Nephron (organoid): ENCODE results near the gene DACH1.
A peak's percentile ranks its signal among the peaks of the same experiment; 100 is the strongest.

ENCODE experiments used
- H3K27ac Mint-ChIP-seq, 3 experiments: 2 replicates each; pipeline ENCODE4 v1.8.0; 2020; ENCODE audit warnings: mixed read lengths in 3 of 3, mild to moderate bottlenecking in 2 of 3, moderate library complexity in 1 of 3
- H3K27me3 Mint-ChIP-seq: 2 replicates; pipeline ENCODE4 v1.8.0; 2021; ENCODE audit warnings: low read depth, mild to moderate bottlenecking, moderate library complexity, mixed read lengths
- H3K36me3 Mint-ChIP-seq: 2 replicates; pipeline ENCODE4 v1.8.0; 2020; ENCODE audit warnings: low read depth, mixed read lengths
- H3K4me1 Mint-ChIP-seq: 2 replicates; pipeline ENCODE4 v1.8.0; 2020; ENCODE audit warnings: mixed read lengths
- H3K4me3 Mint-ChIP-seq, 3 experiments: 2 replicates each; pipeline ENCODE4 v1.8.0; 2020; ENCODE audit warnings: mild to moderate bottlenecking in 3 of 3, mixed read lengths in 3 of 3, moderate library complexity in 2 of 3
- H3K9me3 Mint-ChIP-seq: 2 replicates; pipeline ENCODE4 v1.8.0; 2020; ENCODE audit warnings: mixed read lengths
- CTCF ChIP-seq, 3 experiments: fragments of 200-600 bp; sonication (generic); IDR thresholded peaks; one replicate each; pipeline ENCODE4 v1.5.0; 2021; ENCODE audit warnings: antibody characterized with exemption in 3 of 3; ENCODE audit not compliant: unreplicated experiment in 3 of 3

DACH1 gene

DNA sequence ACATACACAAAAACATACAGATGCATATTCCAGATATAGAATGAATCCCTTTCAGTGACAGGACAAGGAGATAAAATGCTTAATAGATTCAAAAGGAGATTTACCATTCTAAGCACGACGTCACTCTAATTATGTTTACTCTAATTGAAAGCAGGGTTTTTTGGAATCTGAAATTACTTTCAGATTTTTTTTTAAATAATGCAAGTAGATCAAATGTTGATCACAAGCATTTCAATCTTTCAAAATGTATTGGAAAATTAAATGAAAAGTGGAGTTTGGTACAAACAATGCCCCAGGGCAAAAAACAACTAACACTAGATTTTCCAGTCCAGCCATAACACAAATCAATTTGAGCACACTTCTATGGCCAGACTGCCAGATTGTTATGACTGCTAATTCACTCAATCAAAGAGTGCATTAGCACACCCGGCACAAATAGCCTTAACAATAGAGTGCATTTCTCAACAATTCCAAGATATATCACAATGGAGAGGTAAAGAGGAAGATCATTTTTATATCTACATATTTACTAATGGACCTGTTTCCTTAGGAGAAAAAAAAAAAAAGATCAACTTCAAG, 4.3 kb upstream of the DACH1 start:
- Mint-ChIP-seq H3K9me3 (no peaks in the 10 kb centered on the region), H3K4me1 (peaks cover 25% of the 10 kb centered on the region), H3K27me3 (peaks cover 18% of the 10 kb centered on the region), H3K27ac (no peak overlapping the region), H3K36me3 (no peaks in the 10 kb centered on the region), H3K4me3 (no peak overlapping the region)
- TF ChIP-seq CTCF (IDR thresholded peaks at IDR 0.05; ENCODE audit: unreplicated experiment in 3 of 3), result no peak

DNA sequence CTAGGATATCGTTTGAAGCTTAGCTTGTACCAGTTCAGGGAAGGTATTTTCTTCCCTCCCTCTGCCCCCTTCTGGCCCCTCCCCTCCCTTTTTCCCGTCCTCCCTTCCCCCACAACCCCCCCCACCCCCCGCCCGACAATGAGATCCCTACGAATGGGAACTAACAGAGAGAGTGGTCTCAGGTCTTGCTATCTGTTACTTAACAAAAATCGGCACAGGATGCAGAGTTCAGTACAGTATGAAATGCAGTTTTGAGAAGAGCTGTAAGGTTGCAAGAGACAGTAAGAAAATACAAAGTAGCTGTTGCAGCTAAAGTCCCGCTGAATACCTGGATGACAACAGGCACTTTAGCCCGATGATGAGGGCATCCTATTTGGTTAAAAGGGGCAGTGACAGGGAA, 3.1 kb upstream of the DACH1 start:
- Mint-ChIP-seq H3K27me3 (peaks cover 18% of the 10 kb centered on the region), H3K4me3 (peak overlapping the region; percentile 30 to 100 (median 30)), H3K27ac (peak overlapping the region in 1 of 3 experiments; percentile 4), H3K4me1 (peaks cover 25% of the 10 kb centered on the region), H3K36me3 (no peaks in the 10 kb centered on the region), H3K9me3 (no peaks in the 10 kb centered on the region)
- TF ChIP-seq CTCF (IDR thresholded peaks at IDR 0.05; ENCODE audit: unreplicated experiment in 3 of 3), result no peak

GRCh38 chr13:71869274-71869673, 2.3 kb upstream of the DACH1 start:
- Mint-ChIP-seq H3K4me3 (peak overlapping the region; percentile 43 to 100 (median 46)), H3K36me3 (no peaks in the 10 kb centered on the region), H3K9me3 (no peaks in the 10 kb centered on the region), H3K27ac (peak overlapping the region in 2 of 3 experiments; percentile 4 to 34), H3K27me3 (peaks cover 26% of the 10 kb centered on the region), H3K4me1 (peaks cover 19% of the 10 kb centered on the region)
- TF ChIP-seq CTCF (IDR thresholded peaks at IDR 0.05; ENCODE audit: unreplicated experiment in 3 of 3), result no peak

DNA sequence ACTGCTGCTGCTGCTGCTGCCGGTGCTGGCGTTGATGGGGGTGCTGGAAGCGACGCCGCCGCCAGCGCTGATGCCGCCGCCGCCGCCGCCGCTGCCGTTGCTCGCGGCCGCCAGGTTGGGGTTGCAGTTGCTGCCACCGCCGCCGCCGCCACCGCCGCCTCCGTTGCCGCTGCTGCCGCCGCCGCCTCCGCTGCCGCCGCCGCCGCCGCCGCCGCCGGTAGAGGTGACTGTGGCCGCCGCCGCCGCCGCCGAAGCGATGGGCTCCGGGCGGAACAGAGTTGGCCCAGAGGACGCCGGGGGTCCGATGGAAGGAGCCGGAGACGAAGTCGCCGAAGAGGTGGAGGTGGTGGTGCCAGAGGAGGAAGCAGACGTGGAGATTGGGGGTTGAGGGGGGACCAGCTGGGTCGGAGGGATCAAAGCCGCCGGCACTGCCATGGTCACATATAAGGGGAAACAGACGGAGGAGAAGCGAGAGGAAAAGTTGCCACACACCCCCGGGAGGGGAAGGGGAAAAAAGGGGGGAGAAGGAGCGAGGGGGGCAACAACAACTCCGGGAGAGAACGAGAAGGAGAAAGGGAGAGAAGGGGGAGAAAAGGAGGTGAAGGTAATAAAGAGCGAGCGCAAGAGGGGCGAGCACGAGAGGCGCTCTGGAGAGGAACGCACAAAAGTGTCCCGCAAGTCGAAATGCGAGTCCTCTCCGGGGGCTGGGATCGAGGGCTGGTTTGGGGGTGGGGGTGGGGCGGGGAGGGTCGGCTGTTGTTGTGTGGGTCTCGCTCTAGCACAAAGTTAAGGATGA, 471 bp downstream of the DACH1 start:
- no peak for TF ChIP-seq CTCF (IDR thresholded peaks at IDR 0.05; ENCODE audit: unreplicated experiment in 3 of 3)
- peaks cover 26% of the 10 kb centered on the region for H3K27me3 Mint-ChIP-seq
- no peaks in the 10 kb centered on the region for H3K9me3 Mint-ChIP-seq

GRCh38 chr13:71865874-71866334, 1.1 kb downstream of the DACH1 start:
- peaks cover 17% of the 10 kb centered on the region for H3K4me1 Mint-ChIP-seq
- peaks cover 5% of the 10 kb centered on the region for H3K36me3 Mint-ChIP-seq
- peaks cover 26% of the 10 kb centered on the region for H3K27me3 Mint-ChIP-seq
- H3K9me3 Mint-ChIP-seq, result no peaks in the 10 kb centered on the region
- H3K27ac Mint-ChIP-seq, result peak overlapping the region; percentile 88 to 97 (median 90)
- no peak for TF ChIP-seq CTCF (IDR thresholded peaks at IDR 0.05; ENCODE audit: unreplicated experiment in 3 of 3)
- peak overlapping the region; percentile 99 to 100 (median 100) for H3K4me3 Mint-ChIP-seq

More for the DNA sequence above, 471 bp downstream of the DACH1 start:
- Mint-ChIP-seq H3K27ac (peak overlapping the region; percentile 90 to 99 (median 94)), H3K4me3 (peak overlapping the region; percentile 99 to 100 (median 100)), H3K36me3 (peaks cover 5% of the 10 kb centered on the region), H3K4me1 (peaks cover 17% of the 10 kb centered on the region)
